Uterus (tissue), 4 donors: Measurements from ENCODE around the gene GNA14. TPM values are rescaled to one million over a fixed set of nuclear protein-coding genes. Genes with fewer than 3 reads are reported as not detected.
"Not testable (repeated sequence)": the region's sequence is repeated elsewhere in the genome, so short reads cannot be mapped to it uniquely, and the experiment has no call there.

Experiments
- DNase-seq, 2 donors: peaks; one replicate each; pipeline ENCODE4 v3.0.0-alpha.2; 2019 to 2020
- H3K27ac ChIP-seq, 2 donors: fragments of 200-600 bp; sonication (generic); 1 replicate in 1 of 2; 2 replicates in 1 of 2; pipeline ENCODE4 v1.5.1; 2016 to 2018
- H3K27me3 ChIP-seq, 2 donors: fragments of 200-600 bp; sonication (generic); one replicate each; pipeline ENCODE4 v1.5.1; 2018 to 2019; ENCODE audit warnings: control low read depth in 1 of 2
- H3K36me3 ChIP-seq, 2 donors: fragments of 200-600 bp; sonication (generic); one replicate each; pipeline ENCODE4 v1.5.1; 2019; ENCODE audit warnings: control low read depth in 1 of 2
- H3K4me1 ChIP-seq, 2 donors: fragments of 200-600 bp; sonication (generic); one replicate each; pipeline ENCODE4 v1.5.1; 2018 to 2019; ENCODE audit warnings: control low read depth in 1 of 2
- H3K4me3 ChIP-seq, 2 donors: fragments of 200-600 bp; sonication (generic); 1 replicate in 1 of 2; 2 replicates in 1 of 2; pipeline ENCODE4 v1.5.1; 2018 to 2019; ENCODE audit warnings: mild to moderate bottlenecking in 1 of 2
- H3K9me3 ChIP-seq, 2 donors: fragments of 200-600 bp; sonication (generic); one replicate each; pipeline ENCODE4 v1.5.1; 2019; ENCODE audit warnings: control low read depth in 1 of 2
- POLR2A ChIP-seq, 2 donors: fragments of 450-650 bp; IDR thresholded peaks; one replicate each; pipeline ENCODE4 v1.6.1; 2016; ENCODE audit warnings: antibody characterized with exemption in 2 of 2, mild to moderate bottlenecking in 1 of 2, moderate library complexity in 1 of 2
- intact Hi-C: fragments of 100-400 bp; cut with DNase I; formaldehyde crosslinking; loops from one replicate; pipeline ENCODE4 v1.15.1; 2023; ENCODE audit warnings: low total_unique reads
- total RNA-seq, 4 donors: library from RNA; depleted of rRNA in 3 of 4; stranded (reverse); fragments of >200 nt in 3 of 4; gene quantifications; one replicate each; pipeline versions ENCODE4 v1.1.0 to v1.2.4, GENCODE V29; 2014 to 2023
- TF ChIP-seq, protein P1 (sequence below), 4 experiments: fragments of 200-600 bp in 2 of 4; fragments of 450-650 bp in 2 of 4; sonication (generic) in 2 of 4; IDR thresholded peaks; one replicate each; pipeline ENCODE4 v1.5.1; 2016 to 2019; ENCODE audit warnings: antibody characterized with exemption in 4 of 4, mild to moderate bottlenecking in 2 of 4, moderate library complexity in 1 of 4
- donor health status: DM: yes; HTN: yes; CAD: no.

The GNA14 gene
- total RNA-seq, 4 donors from 2014 or later: 11.3 to 23.6 (median 16.2) TPM

DNA sequence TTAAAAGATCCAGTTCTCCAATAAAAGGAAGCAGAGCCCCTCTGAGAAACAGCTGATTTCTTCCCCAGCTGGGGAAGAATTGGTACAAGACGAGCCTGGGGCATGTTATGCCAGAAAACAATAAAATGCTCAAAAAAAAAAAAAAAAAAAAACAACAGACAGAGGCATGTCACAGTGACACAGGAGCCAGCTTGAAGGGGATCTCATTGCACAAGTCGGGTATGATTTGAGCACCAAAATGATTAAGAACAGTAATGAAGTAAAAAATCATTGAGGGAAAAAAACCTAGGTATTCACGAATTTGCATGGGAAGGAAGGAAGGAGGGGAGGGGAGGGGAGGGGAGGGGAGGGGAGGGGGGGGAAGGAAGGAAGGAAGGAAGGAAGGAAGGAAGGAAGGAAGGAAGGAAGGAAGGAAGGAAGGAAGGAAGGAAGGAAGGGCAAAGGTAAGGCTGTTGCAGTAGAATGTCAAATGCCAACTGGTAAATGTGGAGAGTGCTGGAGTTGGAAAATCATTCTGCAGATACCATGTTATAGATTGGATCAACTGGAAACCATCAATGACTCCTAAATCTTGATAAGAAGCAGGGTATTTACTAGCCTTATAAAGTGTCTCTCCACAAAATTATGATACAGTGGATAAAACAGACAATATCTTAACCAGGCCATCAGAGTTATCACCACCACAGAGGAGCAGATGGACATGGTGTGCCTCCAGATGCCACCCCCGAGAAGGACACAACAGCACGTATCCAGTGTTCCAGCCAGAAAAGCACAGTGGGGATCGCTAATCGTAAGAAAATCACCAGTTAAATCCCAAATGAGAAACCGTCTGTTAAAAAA, 7.2 kb downstream of the GNA14 start:
- H3K27ac ChIP-seq: no peak overlapping the region
- H3K27me3 ChIP-seq: no peaks in the 10 kb centered on the region
- intact Hi-C loops: no loop called here
- no peak for DNase-seq
- TF ChIP-seq POLR2A (IDR thresholded peaks at IDR 0.05): no peak
- TF ChIP-seq, protein P1, sequence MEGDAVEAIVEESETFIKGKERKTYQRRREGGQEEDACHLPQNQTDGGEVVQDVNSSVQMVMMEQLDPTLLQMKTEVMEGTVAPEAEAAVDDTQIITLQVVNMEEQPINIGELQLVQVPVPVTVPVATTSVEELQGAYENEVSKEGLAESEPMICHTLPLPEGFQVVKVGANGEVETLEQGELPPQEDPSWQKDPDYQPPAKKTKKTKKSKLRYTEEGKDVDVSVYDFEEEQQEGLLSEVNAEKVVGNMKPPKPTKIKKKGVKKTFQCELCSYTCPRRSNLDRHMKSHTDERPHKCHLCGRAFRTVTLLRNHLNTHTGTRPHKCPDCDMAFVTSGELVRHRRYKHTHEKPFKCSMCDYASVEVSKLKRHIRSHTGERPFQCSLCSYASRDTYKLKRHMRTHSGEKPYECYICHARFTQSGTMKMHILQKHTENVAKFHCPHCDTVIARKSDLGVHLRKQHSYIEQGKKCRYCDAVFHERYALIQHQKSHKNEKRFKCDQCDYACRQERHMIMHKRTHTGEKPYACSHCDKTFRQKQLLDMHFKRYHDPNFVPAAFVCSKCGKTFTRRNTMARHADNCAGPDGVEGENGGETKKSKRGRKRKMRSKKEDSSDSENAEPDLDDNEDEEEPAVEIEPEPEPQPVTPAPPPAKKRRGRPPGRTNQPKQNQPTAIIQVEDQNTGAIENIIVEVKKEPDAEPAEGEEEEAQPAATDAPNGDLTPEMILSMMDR (IDR thresholded peaks at IDR 0.05): no peak
- no peak overlapping the region for H3K4me3 ChIP-seq
- H3K36me3 ChIP-seq: no peaks in the 10 kb centered on the region
- H3K4me1 ChIP-seq: no peaks in the 10 kb centered on the region
- no peaks in the 10 kb centered on the region for H3K9me3 ChIP-seq

GRCh38 chr9:77632652-77633051, 15.5 kb downstream of the GNA14 start:
- H3K27ac ChIP-seq: no peak overlapping the region
- intact Hi-C loops: no loop called here
- TF ChIP-seq POLR2A (IDR thresholded peaks at IDR 0.05): no peak
- TF ChIP-seq, protein P1 (IDR thresholded peaks at IDR 0.05): no peak
- DNase-seq: no peak
- H3K27me3 ChIP-seq: no peaks in the 10 kb centered on the region
- no peak overlapping the region for H3K4me3 ChIP-seq
- H3K9me3 ChIP-seq: no peaks in the 10 kb centered on the region
- no peaks in the 10 kb centered on the region for H3K4me1 ChIP-seq
- no peaks in the 10 kb centered on the region for H3K36me3 ChIP-seq

GRCh38 chr9:77628864-77629263, 19.3 kb downstream of the GNA14 start:
- H3K4me3 ChIP-seq, H3K27ac ChIP-seq, H3K9me3 ChIP-seq, H3K27me3 ChIP-seq, intact Hi-C loops, H3K4me1 ChIP-seq, H3K36me3 ChIP-seq, DNase-seq: not testable (repeated sequence)

DNA sequence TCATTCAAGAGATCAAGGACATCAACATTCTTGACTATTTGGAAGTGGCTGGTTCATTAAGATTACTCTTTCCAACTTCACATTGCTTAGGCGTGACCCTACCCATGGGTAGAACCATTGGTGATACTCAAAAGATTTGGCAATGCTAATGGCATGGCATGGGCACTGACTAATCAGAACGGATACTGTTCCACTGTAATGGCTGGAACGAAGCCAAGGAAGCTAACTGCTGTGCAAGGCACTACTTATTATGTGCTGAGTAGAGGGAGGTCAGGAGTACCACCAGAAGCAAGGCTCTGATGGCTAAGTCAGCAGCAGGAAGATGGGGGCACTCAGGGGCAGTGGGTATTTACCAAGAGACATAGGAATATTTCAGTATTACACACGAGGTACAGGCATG, 31.9 kb downstream of the GNA14 start:
- Histone ChIP-seq H3K27me3 (no peaks in the 10 kb centered on the region), H3K27ac (no peak overlapping the region), H3K4me1 (no peaks in the 10 kb centered on the region), H3K36me3 (no peaks in the 10 kb centered on the region), H3K4me3 (no peak overlapping the region), H3K9me3 (no peaks in the 10 kb centered on the region)
- intact Hi-C loops: no loop called here
- no peak for TF ChIP-seq POLR2A (IDR thresholded peaks at IDR 0.05)
- TF ChIP-seq, protein P1 (IDR thresholded peaks at IDR 0.05): no peak
- DNase-seq: no peak

GRCh38 chr9:77614645-77615044, 33.5 kb downstream of the GNA14 start:
- Histone ChIP-seq H3K36me3 (no peaks in the 10 kb centered on the region), H3K4me1 (no peaks in the 10 kb centered on the region), H3K4me3 (no peak overlapping the region), H3K9me3 (no peaks in the 10 kb centered on the region), H3K27ac (no peak overlapping the region), H3K27me3 (no peaks in the 10 kb centered on the region)
- no peak for TF ChIP-seq POLR2A (IDR thresholded peaks at IDR 0.05)
- TF ChIP-seq, protein P1 (IDR thresholded peaks at IDR 0.05): no peak
- DNase-seq: no peak
- intact Hi-C loops: no loop called here
